HL-60 (cell line): Measurements from ENCODE around the gene AMN.

Experiments
- POLR2AphosphoS5 ChIP-seq: IDR thresholded peaks from 2 replicates; pipeline ENCODE4 v1.6.1; 2012; ENCODE audit warnings: low read depth
- SPI1 ChIP-seq: IDR thresholded peaks from 2 replicates; pipeline ENCODE4 v1.6.1; 2012; ENCODE audit warnings: low read depth, mild to moderate bottlenecking, borderline replicate concordance
- TF ChIP-seq, protein P1 (sequence below): IDR thresholded peaks from one replicate; pipeline ENCODE4 v1.5.1; 2011; ENCODE audit warnings: low read length, control low read depth, inconsistent platforms; ENCODE audit not compliant: insufficient read depth
- TF ChIP-seq, protein P2 (sequence below): IDR thresholded peaks from 2 replicates; pipeline ENCODE4 v1.6.1; 2012; ENCODE audit warnings: low read depth; ENCODE audit not compliant: insufficient replicate concordance

DNA sequence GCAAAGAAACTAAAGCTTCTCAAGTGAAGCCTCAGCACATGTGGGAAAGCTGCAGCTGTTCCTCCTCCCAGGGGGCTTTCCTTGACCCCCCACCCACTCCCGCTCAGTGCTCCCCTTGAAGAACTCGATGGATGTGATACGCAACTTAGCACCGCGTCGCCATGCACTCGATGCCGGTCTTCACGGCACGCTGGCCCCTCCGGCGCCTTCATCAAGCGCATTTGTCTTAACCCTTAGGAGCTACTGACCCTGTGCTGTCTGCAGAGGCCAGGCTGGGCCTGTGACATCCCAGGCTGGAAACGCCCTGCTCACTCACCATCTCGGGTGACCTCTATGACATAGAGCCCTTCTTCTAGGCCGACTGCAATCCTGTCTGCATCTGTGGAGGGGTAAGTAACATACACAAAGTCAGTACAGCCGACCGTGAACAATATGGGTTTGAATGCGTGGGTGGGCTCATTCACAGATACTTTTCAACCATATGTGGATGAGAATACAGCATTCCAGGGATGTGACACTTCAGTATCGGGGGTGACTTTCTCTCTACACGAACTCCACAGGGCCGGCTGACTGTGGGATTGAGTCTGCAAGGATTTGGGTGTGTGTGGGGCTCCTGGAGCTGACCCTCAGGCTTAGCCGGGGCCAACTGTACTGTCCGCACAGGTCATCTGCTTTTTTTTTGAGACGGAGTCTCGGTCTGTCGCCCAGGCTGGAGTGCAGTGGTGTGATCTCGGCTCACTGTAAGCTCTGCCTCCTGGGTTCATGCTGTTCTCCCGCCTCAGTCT lies 23.1 kb downstream of the AMN start:
- TF ChIP-seq POLR2AphosphoS5: no peak
- TF ChIP-seq, protein P1, sequence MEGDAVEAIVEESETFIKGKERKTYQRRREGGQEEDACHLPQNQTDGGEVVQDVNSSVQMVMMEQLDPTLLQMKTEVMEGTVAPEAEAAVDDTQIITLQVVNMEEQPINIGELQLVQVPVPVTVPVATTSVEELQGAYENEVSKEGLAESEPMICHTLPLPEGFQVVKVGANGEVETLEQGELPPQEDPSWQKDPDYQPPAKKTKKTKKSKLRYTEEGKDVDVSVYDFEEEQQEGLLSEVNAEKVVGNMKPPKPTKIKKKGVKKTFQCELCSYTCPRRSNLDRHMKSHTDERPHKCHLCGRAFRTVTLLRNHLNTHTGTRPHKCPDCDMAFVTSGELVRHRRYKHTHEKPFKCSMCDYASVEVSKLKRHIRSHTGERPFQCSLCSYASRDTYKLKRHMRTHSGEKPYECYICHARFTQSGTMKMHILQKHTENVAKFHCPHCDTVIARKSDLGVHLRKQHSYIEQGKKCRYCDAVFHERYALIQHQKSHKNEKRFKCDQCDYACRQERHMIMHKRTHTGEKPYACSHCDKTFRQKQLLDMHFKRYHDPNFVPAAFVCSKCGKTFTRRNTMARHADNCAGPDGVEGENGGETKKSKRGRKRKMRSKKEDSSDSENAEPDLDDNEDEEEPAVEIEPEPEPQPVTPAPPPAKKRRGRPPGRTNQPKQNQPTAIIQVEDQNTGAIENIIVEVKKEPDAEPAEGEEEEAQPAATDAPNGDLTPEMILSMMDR: no peak
- TF ChIP-seq, protein P2, sequence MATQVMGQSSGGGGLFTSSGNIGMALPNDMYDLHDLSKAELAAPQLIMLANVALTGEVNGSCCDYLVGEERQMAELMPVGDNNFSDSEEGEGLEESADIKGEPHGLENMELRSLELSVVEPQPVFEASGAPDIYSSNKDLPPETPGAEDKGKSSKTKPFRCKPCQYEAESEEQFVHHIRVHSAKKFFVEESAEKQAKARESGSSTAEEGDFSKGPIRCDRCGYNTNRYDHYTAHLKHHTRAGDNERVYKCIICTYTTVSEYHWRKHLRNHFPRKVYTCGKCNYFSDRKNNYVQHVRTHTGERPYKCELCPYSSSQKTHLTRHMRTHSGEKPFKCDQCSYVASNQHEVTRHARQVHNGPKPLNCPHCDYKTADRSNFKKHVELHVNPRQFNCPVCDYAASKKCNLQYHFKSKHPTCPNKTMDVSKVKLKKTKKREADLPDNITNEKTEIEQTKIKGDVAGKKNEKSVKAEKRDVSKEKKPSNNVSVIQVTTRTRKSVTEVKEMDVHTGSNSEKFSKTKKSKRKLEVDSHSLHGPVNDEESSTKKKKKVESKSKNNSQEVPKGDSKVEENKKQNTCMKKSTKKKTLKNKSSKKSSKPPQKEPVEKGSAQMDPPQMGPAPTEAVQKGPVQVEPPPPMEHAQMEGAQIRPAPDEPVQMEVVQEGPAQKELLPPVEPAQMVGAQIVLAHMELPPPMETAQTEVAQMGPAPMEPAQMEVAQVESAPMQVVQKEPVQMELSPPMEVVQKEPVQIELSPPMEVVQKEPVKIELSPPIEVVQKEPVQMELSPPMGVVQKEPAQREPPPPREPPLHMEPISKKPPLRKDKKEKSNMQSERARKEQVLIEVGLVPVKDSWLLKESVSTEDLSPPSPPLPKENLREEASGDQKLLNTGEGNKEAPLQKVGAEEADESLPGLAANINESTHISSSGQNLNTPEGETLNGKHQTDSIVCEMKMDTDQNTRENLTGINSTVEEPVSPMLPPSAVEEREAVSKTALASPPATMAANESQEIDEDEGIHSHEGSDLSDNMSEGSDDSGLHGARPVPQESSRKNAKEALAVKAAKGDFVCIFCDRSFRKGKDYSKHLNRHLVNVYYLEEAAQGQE: no peak
- no peak for TF ChIP-seq SPI1
